IMR-90 (cell line): ENCODE results near the gene GCM1. TPM values are rescaled to one million over a fixed set of nuclear protein-coding genes. Genes with fewer than 3 reads are reported as not detected.

Source experiments
- ATAC-seq: fragments of 200-7000 bp; cut with Tn5 transposase; 2 replicates; pipeline ENCODE4 v1.9.1; 2020; ENCODE audit warnings: low read depth, mild to moderate bottlenecking, moderate library complexity
- BruUV-seq: library from RNA; stranded (reverse); fragments of 400-500 nt; replicated peaks from 2 replicates; lab custom pipeline; 2021; lab: Mats Ljungman, UMichigan
- CTCF ChIA-PET: fragments of 300-600 bp; formaldehyde crosslinking; extraction: SDS; loops from one replicate; lab custom pipeline; 2021; ENCODE audit warnings: antibody characterized with exemption; lab: Yijun Ruan, JAX
- POLR2A ChIA-PET: fragments of 300-600 bp; sonication (Branson Sonifier 250); formaldehyde crosslinking; loops from one replicate; lab custom pipeline; 2022; ENCODE audit warnings: antibody characterized with exemption; ENCODE audit not compliant: unreplicated experiment; lab: Charles Lee
- DNase-seq: peaks from one replicate; pipeline ENCODE4 v3.0.0; 2013
- H2AFZ ChIP-seq: replicated peaks from 2 replicates; pipeline ENCODE3; 2013; ENCODE audit warnings: low read length, mild to moderate bottlenecking; ENCODE audit not compliant: poor library complexity
- H2AK5ac ChIP-seq: 2 replicates; pipeline ENCODE4 v1.6.1; 2013; ENCODE audit warnings: low read depth, low read length, inconsistent platforms
- H2AK9ac ChIP-seq: replicated peaks from 2 replicates; pipeline ENCODE3; 2013; ENCODE audit warnings: mild to moderate bottlenecking, low read depth, low read length, moderate library complexity; ENCODE audit not compliant: poor library complexity
- H2BK120ac ChIP-seq: 2 replicates; pipeline ENCODE4 v1.6.1; 2013; ENCODE audit warnings: low read depth, low read length, inconsistent platforms
- H2BK15ac ChIP-seq: 3 replicates; pipeline ENCODE4 v1.6.1; 2013; ENCODE audit warnings: low read depth, low read length, inconsistent platforms
- H2BK20ac ChIP-seq: 2 replicates; pipeline ENCODE4 v1.6.1; 2013; ENCODE audit warnings: low read depth, mild to moderate bottlenecking, inconsistent platforms, low read length, moderate library complexity
- H2BK5ac ChIP-seq: 2 replicates; pipeline ENCODE4 v1.6.1; 2013; ENCODE audit warnings: mild to moderate bottlenecking, low read depth, low read length, inconsistent platforms; ENCODE audit not compliant: poor library complexity, severe bottlenecking
- H3K14ac ChIP-seq: replicated peaks from 2 replicates; pipeline ENCODE4 v1.6.1; 2013; ENCODE audit warnings: low read depth, low read length, inconsistent platforms
- H3K18ac ChIP-seq: 2 replicates; pipeline ENCODE4 v1.6.1; 2013; ENCODE audit warnings: low read depth, low read length, control low read depth
- H3K23ac ChIP-seq: 2 replicates; pipeline ENCODE4 v1.6.1; 2013; ENCODE audit warnings: low read depth, low read length, inconsistent platforms
- H3K27ac ChIP-seq: 2 replicates; pipeline ENCODE4 v1.5.1; 2013; ENCODE audit warnings: mild to moderate bottlenecking, control low read depth, low read length; ENCODE audit not compliant: insufficient read depth
- H3K27me3 ChIP-seq: 2 replicates; pipeline ENCODE4 v1.6.1; 2013; ENCODE audit warnings: low read length; ENCODE audit not compliant: control insufficient read depth, insufficient read depth
- H3K36me3 ChIP-seq: 2 replicates; pipeline ENCODE4 v1.6.1; 2013; ENCODE audit warnings: low read length, mixed read lengths; ENCODE audit not compliant: control insufficient read depth, insufficient read depth
- H3K4ac ChIP-seq: 2 replicates; pipeline ENCODE4 v1.6.1; 2013; ENCODE audit warnings: low read depth, low read length, inconsistent platforms
- H3K4me1 ChIP-seq: 2 replicates; pipeline ENCODE4 v1.6.1; 2013; ENCODE audit warnings: low read length, mixed read lengths; ENCODE audit not compliant: control insufficient read depth, insufficient read depth
- H3K4me2 ChIP-seq: 2 replicates; pipeline ENCODE4 v1.6.1; 2013; ENCODE audit warnings: low read depth, mild to moderate bottlenecking, control low read depth, low read length, moderate library complexity
- H3K4me3 ChIP-seq: 2 replicates; pipeline ENCODE4 v1.5.1; 2013; ENCODE audit warnings: low read depth, mild to moderate bottlenecking, control low read depth, low read length, moderate library complexity; ENCODE audit not compliant: insufficient read depth
- H3K56ac ChIP-seq: 2 replicates; pipeline ENCODE4 v1.6.1; 2013; ENCODE audit warnings: low read length, inconsistent platforms; ENCODE audit not compliant: insufficient read depth; ENCODE audit errors: extremely low read depth
- H3K79me1 ChIP-seq, 2 experiments: 2 replicates each; pipeline ENCODE4 v1.6.1; 2013; ENCODE audit warnings: low read length in 2 of 2, inconsistent platforms in 1 of 2, low read depth in 1 of 2
- H3K9ac ChIP-seq: 2 replicates; pipeline ENCODE4 v1.6.1; 2013; ENCODE audit warnings: low read depth, low read length, control low read depth
- H3K9me1 ChIP-seq: 2 replicates; pipeline ENCODE4 v1.6.1; 2013; ENCODE audit warnings: low read length, inconsistent platforms; ENCODE audit not compliant: insufficient read depth
- H3K9me3 ChIP-seq: 2 replicates; pipeline ENCODE4 v1.6.1; 2013; ENCODE audit warnings: low read length; ENCODE audit not compliant: control insufficient read depth, insufficient read depth
- H4K20me1 ChIP-seq: 2 replicates; pipeline ENCODE4 v1.6.1; 2013; ENCODE audit warnings: low read length, inconsistent platforms; ENCODE audit not compliant: insufficient read depth
- H4K5ac ChIP-seq: 2 replicates; pipeline ENCODE4 v1.6.1; 2013; ENCODE audit warnings: mild to moderate bottlenecking, low read depth, low read length, control low read depth
- H4K8ac ChIP-seq, 2 experiments: 2 replicates each; pipeline ENCODE4 v1.6.1; 2013; ENCODE audit warnings: low read depth in 2 of 2, low read length in 2 of 2, control low read depth in 1 of 2, inconsistent platforms in 1 of 2
- H4K91ac ChIP-seq: 2 replicates; pipeline ENCODE4 v1.6.1; 2013; ENCODE audit warnings: low read depth, low read length, inconsistent platforms; ENCODE audit not compliant: insufficient read depth
- CHD1 ChIP-seq: IDR thresholded peaks from 2 replicates; pipeline ENCODE4 v1.6.1; 2012; ENCODE audit warnings: low read depth, low read length, improper control_type of control experiment
- FOS ChIP-seq: fragments of 150-350 bp; IDR thresholded peaks from 2 replicates; pipeline ENCODE4 v1.6.1; 2016; ENCODE audit warnings: low read depth, low read length
- MAZ ChIP-seq: IDR thresholded peaks from 2 replicates; pipeline ENCODE4 v1.6.1; 2012; ENCODE audit warnings: low read depth, mild to moderate bottlenecking, low read length, improper control_type of control experiment, moderate library complexity, borderline replicate concordance
- MXI1 ChIP-seq: IDR thresholded peaks from 2 replicates; pipeline ENCODE4 v1.6.1; 2012; ENCODE audit warnings: low read depth, mild to moderate bottlenecking, low read length, moderate library complexity, borderline replicate concordance
- NFE2L2 ChIP-seq: fragments of 150-350 bp; IDR thresholded peaks from 2 replicates; pipeline ENCODE4 v1.6.1; 2016; ENCODE audit warnings: low read depth, mild to moderate bottlenecking, low read length
- SMC3 ChIP-seq: fragments of 150-350 bp; IDR thresholded peaks from 2 replicates; pipeline ENCODE4 v1.6.1; 2016; ENCODE audit warnings: low read depth, mild to moderate bottlenecking, antibody characterized with exemption, low read length, moderate library complexity
- WGBS, 2 experiments: methylation state at CpG; one replicate each; pipeline versions ENCODE4 v1.1.5 to v1.1.7; 2013; ENCODE audit warnings: missing lambda C conversion rate in 2 of 2; ENCODE audit not compliant: insufficient read length in 1 of 2; ENCODE audit errors: extremely low coverage in 2 of 2; 5-methylcytosine and 5-hydroxymethylcytosine counted together
- dilution Hi-C: fragments of 300-500 bp; cut with HindIII; formaldehyde crosslinking; loops from one replicate; pipeline ENCODE4 v1.14.3; 2018; ENCODE audit warnings: low sequenced_read_pairs; ENCODE audit not compliant: unreplicated experiment
- in situ Hi-C: fragments of 300-500 bp; cut with MboI; formaldehyde crosslinking; loops from 3 replicates; pipeline ENCODE4 v1.14.3; 2019; ENCODE audit warnings: low sequenced_read_pairs, inconsistent platforms, mixed read lengths
- intact Hi-C: fragments of 100-400 bp; cut with micrococcal nuclease; formaldehyde crosslinking; loops from 2 replicates; pipeline ENCODE4 v1.10.0; 2022
- polyA plus RNA-seq, 3 experiments: library from polyadenylated mRNA; depleted of rRNA; stranded (reverse); fragments of >200 nt; gene quantifications; 2 replicates each; pipeline ENCODE4 v1.2.3, GENCODE V29; 2012; ENCODE audit warnings: low replicate concordance in 1 of 3
- total RNA-seq: library from RNA; depleted of rRNA; stranded (reverse); fragments of >200 nt; gene quantifications from 2 replicates; pipeline ENCODE4 v1.2.3, GENCODE V29; 2012
- TF ChIP-seq, protein P1 (sequence below): fragments of 150-350 bp; IDR thresholded peaks from 2 replicates; pipeline ENCODE4 v1.6.1; 2017; ENCODE audit warnings: mild to moderate bottlenecking, antibody characterized with exemption, low read length, low read depth

Gene GCM1
- total and polyA plus RNA-seq, 2 of the 4 experiments (the other 2 are of a cell fraction) = not detected

DNA sequence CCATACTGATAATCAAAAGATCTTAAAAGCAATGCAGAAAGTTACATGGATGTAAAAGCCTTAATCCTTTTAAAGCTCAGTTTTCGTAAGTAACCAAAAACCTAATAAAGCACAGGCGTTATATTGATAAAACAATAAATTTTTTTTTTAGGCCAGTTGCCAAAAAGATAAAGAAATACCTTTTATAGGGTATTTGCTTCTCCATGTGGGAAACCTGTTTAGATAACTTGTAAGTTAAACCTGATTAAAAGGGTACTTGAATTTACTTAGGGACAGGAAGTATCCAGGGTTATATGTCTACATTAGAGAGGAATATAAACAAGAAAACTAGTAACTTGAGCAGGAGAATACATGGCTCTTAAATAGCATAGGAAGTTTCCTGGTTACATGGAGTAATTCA lies 62.3 kb downstream of the GCM1 start:
- Histone ChIP-seq H3K27me3 (no peaks in the 10 kb centered on the region), H2BK120ac (no peak overlapping the region), H2AK5ac (no peak overlapping the region), H3K23ac (no peak overlapping the region), H3K4me3 (no peak overlapping the region), H3K79me1 (no peaks in the 10 kb centered on the region), H2BK20ac (no peak overlapping the region), H4K91ac (no peak overlapping the region), H3K4me1 (no peaks in the 10 kb centered on the region), H3K9ac (no peak overlapping the region), H3K14ac (no peak overlapping the region), H4K8ac (no peak overlapping the region), H3K36me3 (peaks cover 35% of the 10 kb centered on the region), H3K4me2 (no peak overlapping the region), H2BK15ac (no peak overlapping the region), H3K9me3 (no peaks in the 10 kb centered on the region), H3K18ac (no peak overlapping the region), H3K4ac (no peak overlapping the region), H4K20me1 (no peaks in the 10 kb centered on the region), H2AK9ac (no peak overlapping the region), H2AFZ (no peak overlapping the region), H3K9me1 (no peaks in the 10 kb centered on the region; the same call in 1 of the 2 replicates), H3K27ac (no peak overlapping the region), H3K56ac (no peak overlapping the region), H4K5ac (no peak overlapping the region), H2BK5ac (no peak overlapping the region)
- ChIA-PET POLR2A (no interaction called here), CTCF (no interaction called here)
- no TSS peak for BruUV-seq
- no CpG with 5 or more reads among the region's 2 CpGs for WGBS, 2 experiments
- in situ Hi-C loops = no loop called here
- ATAC-seq = no peak
- dilution Hi-C loops = no loop called here
- TF ChIP-seq SMC3 = no peak
- no peak for TF ChIP-seq CHD1
- TF ChIP-seq, protein P1, sequence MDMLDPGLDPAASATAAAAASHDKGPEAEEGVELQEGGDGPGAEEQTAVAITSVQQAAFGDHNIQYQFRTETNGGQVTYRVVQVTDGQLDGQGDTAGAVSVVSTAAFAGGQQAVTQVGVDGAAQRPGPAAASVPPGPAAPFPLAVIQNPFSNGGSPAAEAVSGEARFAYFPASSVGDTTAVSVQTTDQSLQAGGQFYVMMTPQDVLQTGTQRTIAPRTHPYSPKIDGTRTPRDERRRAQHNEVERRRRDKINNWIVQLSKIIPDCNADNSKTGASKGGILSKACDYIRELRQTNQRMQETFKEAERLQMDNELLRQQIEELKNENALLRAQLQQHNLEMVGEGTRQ = no peak
- TF ChIP-seq MXI1 = no peak
- no peak for TF ChIP-seq FOS
- TF ChIP-seq NFE2L2 = no peak
- TF ChIP-seq MAZ = no peak
- no peak for DNase-seq
- intact Hi-C loops = no loop called here
